Stimulated activated CD8-positive, alpha-beta memory T cell treated with anti-CD3 and anti-CD28 coated beads, Interleukin-7, amount 100 ng/mL, for 4 hours (primary cell): ENCODE measurements around the gene JAK3.
"Not testable (repeated sequence)": the region's sequence is repeated elsewhere in the genome, so short reads cannot be mapped to it uniquely, and the experiment has no call there.

Experiments
- DNase-seq, 2 donors: peaks; one replicate each; pipeline ENCODE4 v3.0.0-alpha.2; 2020; ENCODE audit warnings: low read depth in 2 of 2

JAK3 gene

DNA sequence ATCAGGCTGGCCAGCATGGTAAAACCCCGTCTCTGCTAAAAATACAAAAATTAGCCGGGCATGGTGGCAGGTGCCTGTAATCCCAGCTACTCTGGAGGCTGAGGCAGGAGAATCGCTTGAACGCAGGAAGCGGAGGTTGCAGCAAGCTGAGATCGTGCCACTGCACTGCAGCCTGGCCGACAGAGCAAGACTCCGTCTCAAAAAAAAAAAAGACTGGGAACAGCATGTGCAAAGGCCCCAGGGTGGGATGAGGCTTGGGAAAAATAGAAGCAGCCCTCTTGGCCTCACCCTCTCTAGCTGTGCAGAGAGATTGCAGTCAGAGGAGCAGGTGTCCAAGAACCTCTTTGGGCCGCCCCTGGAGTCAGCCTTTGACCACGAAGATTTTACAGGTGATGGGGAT lies 69.9 kb downstream of the JAK3 start:
- not testable (repeated sequence) for DNase-seq

- DNase-seq = no peak
These were observed 71.6 kb downstream of the JAK3 start for GRCh38 chr19:17775991-17776803.

- no peak for DNase-seq
These were observed 72.4 kb downstream of the JAK3 start for GRCh38 chr19:17775245-17775927.
